NCI-H1694 (cell line): ENCODE results near the gene C1orf232.

ENCODE experiments used
- DNase-seq: peaks from one replicate; lab custom pipeline; 2025; lab: John Stamatoyannopoulos, UW

C1orf232 gene

DNA sequence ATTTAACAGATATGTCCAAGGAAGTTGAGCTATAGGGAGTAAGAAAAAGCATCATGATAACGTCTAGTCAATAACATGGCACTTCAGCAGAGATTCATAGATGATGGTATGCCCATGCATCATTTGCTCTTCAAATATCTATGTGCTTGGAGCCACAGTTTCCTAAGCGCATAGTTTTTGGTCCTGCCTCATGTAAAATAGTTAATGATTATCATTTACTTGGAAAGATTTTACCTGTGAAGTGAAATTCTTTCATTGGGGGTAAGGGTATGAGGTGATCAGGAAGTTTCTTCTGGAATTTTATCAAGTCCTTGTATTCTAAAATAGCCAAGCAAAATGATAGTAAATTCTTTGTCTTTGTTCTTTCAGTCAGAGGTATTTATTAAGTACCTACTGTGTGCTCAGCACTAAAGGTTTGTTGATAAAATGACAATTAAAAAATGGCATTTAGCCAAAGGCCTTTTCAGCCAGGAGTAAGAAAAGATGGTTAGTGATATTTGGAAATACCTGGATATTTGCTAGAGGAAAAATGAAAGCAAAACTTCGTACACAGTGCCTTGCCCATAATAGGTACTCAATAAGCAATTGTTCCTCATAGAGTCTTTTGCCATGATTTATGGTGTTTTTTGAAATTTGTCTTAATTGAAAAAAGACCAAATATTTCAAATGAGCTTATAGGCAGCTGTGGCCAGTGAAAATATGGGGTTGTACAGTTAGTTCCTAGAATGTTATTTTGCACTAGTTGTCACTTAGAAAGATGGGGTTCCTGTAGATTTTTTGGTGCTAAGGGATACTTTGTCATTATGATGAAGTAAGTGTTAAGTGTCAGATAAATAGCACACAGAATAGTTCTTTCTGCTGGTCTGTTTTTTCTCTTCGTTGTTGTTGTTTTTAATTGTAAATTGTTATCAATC, 44.1 kb downstream of the C1orf232 start:
- DNase-seq: no peak

GRCh38 chr1:26122988-26123973, 45.5 kb downstream of the C1orf232 start:
- DNase-seq: no peak

DNA sequence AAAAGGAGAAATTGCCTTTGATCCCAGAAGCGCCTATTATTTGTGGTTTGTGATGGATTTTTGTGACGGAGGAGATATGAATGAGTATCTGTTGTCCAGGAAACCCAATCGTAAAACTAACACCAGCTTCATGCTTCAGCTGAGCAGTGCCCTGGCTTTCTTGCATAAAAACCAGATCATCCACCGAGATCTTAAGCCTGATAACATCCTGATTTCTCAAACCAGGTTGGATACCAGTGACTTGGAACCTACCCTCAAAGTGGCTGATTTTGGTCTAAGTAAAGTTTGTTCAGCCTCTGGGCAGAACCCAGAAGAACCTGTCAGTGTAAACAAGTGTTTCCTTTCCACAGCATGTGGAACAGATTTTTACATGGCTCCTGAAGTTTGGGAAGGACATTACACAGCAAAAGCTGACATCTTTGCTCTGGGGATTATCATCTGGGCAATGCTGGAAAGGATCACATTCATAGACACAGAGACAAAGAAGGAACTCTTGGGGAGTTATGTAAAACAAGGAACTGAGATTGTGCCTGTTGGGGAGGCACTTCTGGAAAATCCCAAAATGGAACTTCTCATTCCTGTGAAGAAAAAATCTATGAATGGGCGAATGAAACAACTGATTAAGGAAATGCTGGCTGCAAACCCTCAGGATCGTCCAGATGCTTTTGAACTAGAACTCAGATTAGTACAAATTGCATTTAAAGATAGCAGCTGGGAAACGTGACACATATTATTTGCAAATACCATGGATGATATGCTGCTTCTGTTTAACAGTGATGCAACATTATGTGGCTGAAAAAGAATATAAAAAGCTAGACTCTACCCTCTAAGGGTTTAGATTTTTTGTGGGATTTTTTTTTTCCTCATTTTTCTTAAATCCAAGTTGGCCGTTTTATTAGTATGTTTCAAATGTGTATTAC, 46.6 kb downstream of the C1orf232 start:
- no peak for DNase-seq

- DNase-seq: no peak
Observed at GRCh38 chr1:26119892-26120608, 48.7 kb downstream of the C1orf232 start.

- no peak for DNase-seq
Observed at GRCh38 chr1:26114165-26114927, 54.4 kb downstream of the C1orf232 start.
